Measurements from ENCODE around the gene PCDH19.
"Not testable (repeated sequence)": the region's sequence is repeated elsewhere in the genome, so short reads cannot be mapped to it uniquely, and the experiment has no call there.

The PCDH19 gene, protein sequence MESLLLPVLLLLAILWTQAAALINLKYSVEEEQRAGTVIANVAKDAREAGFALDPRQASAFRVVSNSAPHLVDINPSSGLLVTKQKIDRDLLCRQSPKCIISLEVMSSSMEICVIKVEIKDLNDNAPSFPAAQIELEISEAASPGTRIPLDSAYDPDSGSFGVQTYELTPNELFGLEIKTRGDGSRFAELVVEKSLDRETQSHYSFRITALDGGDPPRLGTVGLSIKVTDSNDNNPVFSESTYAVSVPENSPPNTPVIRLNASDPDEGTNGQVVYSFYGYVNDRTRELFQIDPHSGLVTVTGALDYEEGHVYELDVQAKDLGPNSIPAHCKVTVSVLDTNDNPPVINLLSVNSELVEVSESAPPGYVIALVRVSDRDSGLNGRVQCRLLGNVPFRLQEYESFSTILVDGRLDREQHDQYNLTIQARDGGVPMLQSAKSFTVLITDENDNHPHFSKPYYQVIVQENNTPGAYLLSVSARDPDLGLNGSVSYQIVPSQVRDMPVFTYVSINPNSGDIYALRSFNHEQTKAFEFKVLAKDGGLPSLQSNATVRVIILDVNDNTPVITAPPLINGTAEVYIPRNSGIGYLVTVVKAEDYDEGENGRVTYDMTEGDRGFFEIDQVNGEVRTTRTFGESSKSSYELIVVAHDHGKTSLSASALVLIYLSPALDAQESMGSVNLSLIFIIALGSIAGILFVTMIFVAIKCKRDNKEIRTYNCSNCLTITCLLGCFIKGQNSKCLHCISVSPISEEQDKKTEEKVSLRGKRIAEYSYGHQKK (N-terminal part only)

GRCh38 chrX:100409610-100410590, at the start of gene PCDH19:
PCDH19 (minus strand) TSS chrX:100410273; CDS start chrX:100408597, 1,676 bp downstream.
- TF ChIP-seq, protein P1, sequence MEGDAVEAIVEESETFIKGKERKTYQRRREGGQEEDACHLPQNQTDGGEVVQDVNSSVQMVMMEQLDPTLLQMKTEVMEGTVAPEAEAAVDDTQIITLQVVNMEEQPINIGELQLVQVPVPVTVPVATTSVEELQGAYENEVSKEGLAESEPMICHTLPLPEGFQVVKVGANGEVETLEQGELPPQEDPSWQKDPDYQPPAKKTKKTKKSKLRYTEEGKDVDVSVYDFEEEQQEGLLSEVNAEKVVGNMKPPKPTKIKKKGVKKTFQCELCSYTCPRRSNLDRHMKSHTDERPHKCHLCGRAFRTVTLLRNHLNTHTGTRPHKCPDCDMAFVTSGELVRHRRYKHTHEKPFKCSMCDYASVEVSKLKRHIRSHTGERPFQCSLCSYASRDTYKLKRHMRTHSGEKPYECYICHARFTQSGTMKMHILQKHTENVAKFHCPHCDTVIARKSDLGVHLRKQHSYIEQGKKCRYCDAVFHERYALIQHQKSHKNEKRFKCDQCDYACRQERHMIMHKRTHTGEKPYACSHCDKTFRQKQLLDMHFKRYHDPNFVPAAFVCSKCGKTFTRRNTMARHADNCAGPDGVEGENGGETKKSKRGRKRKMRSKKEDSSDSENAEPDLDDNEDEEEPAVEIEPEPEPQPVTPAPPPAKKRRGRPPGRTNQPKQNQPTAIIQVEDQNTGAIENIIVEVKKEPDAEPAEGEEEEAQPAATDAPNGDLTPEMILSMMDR (conservative IDR thresholded peaks at IDR 0.05; ENCODE audit: low read depth, low read length): no peak
- peak; percentile 61 for DNase-seq (ENCODE audit: low read depth)
- H3K4me3 ChIP-seq (ENCODE audit: low read depth, low read length): peak within 1 kb of the TSS; percentile 44

DNA sequence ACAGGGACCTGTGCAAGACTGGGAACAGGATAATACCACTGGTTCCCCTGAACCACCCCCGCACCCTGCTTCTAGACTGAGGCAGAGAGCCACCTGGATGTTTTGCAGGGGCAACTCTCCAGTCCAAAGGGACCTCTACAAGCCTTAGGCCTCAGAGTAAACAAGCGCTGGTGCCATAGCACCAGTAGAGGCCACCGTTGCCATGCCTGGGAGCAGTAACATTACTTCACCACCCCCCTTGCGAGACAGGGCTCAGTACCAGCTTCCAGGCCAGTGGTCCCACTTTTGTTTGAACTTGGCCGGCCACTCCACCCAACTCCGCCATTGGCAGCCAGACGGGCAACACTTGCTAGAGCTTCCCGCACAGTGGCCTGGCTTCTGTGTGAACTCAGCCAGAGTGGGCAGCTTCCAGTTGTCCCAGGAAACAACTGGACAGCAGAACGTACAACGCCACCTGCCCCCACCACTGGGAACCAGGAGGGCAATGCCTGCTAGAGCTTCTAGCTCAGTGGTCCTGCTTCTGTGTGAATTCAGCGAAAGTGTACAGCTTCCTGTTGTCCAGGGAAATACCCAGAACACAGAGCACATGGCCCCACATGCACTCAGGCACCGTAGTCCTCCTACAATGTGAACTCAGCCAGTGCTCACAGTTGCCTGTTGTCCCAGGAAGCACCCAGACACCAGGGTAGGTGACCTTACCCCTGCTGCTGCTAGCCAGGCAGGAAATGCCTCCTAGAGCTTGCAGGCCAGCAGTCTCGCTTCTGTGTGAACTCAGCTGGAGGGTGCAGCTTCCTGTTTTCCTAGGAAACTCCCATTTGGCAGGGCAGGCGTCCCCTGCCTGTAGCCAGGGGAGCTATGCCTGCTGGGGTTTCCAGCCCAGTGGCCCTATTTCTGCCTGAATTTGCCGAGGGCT, 39.9 kb upstream of the PCDH19 start:
- peak; percentile 12 for DNase-seq (ENCODE audit: low read depth)
- no peak overlapping the region for H3K4me3 ChIP-seq (ENCODE audit: low read depth, low read length)
- TF ChIP-seq, protein P1 (conservative IDR thresholded peaks at IDR 0.05; ENCODE audit: low read depth, low read length): no peak

GRCh38 chrX:100447655-100448397, 37.8 kb upstream of the PCDH19 start:
- H3K4me3 ChIP-seq (ENCODE audit: low read depth, low read length): peak overlapping the region; percentile 23
- TF ChIP-seq, protein P1 (conservative IDR thresholded peaks at IDR 0.05; ENCODE audit: low read depth, low read length): peak; percentile 71

DNA sequence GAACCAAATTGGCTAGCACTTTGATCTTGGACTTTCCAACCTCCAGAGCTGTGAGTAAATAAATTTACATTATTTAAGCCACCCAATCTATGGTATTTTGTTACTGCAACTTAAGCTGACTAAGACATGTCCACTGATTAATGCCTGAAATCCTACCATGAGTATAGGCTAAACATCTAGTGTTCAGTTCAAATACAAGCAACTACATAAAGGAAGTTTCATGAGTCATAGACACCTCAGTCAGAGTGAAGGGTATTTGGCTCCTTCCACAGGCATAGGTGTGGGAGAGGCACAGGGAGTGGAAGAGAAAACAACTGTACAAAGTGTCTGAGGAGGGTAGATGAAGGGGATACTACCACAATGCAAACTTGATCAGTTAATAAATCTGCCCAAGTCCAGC, 35.5 kb upstream of the PCDH19 start:
- no peak overlapping the region for H3K4me3 ChIP-seq (ENCODE audit: low read depth, low read length)
- DNase-seq (ENCODE audit: low read depth): no peak
- TF ChIP-seq, protein P1 (conservative IDR thresholded peaks at IDR 0.05; ENCODE audit: low read depth, low read length): no peak

More at GRCh38 chrX:100447655-100448397, 37.8 kb upstream of the PCDH19 start:
- peak; percentile 33 for DNase-seq (ENCODE audit: low read depth)

DNA sequence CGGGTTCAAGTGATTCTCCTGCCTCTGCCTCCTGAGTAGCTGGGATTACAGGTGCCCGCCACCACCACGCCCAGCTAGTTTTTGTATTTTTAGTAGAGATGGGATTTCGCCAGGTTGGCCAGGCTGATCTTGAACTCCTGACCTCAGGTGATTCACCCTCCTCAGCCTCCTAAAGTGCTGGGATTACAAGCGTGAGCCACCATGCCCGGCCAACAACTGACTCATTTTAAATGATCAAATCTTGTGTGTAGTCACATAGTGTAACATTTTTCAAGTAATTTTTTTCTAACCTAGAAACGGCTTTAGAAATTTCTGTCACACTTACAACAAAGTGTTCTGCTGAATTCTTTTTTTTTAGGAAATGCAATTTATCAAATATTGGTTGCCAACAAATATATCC, 31.2 kb upstream of the PCDH19 start:
- not testable (repeated sequence) for H3K4me3 ChIP-seq (ENCODE audit: low read depth, low read length); DNase-seq (ENCODE audit: low read depth)

GRCh38 chrX:100440006-100440405, 29.9 kb upstream of the PCDH19 start:
- TF ChIP-seq, protein P1 (conservative IDR thresholded peaks at IDR 0.05; ENCODE audit: low read depth, low read length): no peak
- no peak overlapping the region for H3K4me3 ChIP-seq (ENCODE audit: low read depth, low read length)
- DNase-seq (ENCODE audit: low read depth): no peak

Data from choroid plexus epithelial cell (primary cell).